ENCODE data around the gene TEX12. TPM values are rescaled to one million over a fixed set of nuclear protein-coding genes. Genes with fewer than 3 reads are reported as not detected.
A peak's percentile ranks its signal among the peaks of the same experiment; 100 is the strongest.

Gene TEX12
- polyA plus RNA-seq, 3 donors, result 0.43 TPM; not detected in 2

- Mint-ChIP-seq H3K9me3 (no peaks in the 10 kb centered on the region), H3K27me3 (ENCODE audit: low read depth in 3 of 3) (no peaks in the 10 kb centered on the region), H3K36me3 (peaks cover 23 to 35% of the 10 kb centered on the region in 2 donors), H3K27ac (no peak overlapping the region), H3K4me3 (no peak overlapping the region), H3K4me1 (no peaks in the 10 kb centered on the region)
- no peak for TF ChIP-seq CTCF (IDR thresholded peaks at IDR 0.05)
- H3K36me3 ChIP-seq (replicated peaks in 1 of 2; ENCODE audit: control insufficient read depth in 1 of 2, insufficient read depth in 2 of 2, low read length in 2 of 2), result peaks cover 33 to 75% of the 10 kb centered on the region in 2 donors
- H3K79me2 ChIP-seq (ENCODE audit: insufficient read depth, low read length), result peaks cover 4% of the 10 kb centered on the region
- no peak overlapping the region for H2AFZ ChIP-seq (ENCODE audit: insufficient read depth, low read depth, low read length, poor library complexity, severe bottlenecking)
- no peak for DNase-seq
- no peaks in the 10 kb centered on the region for H4K20me1 ChIP-seq (ENCODE audit: insufficient read depth, low read length)
- no peak overlapping the region for H3K9ac ChIP-seq (ENCODE audit: insufficient read depth, low read length, poor library complexity, severe bottlenecking)
- H3K27me3 ChIP-seq (ENCODE audit: control insufficient read depth in 2 of 2, insufficient read depth in 2 of 2, low read length in 2 of 2), result no peaks in the 10 kb centered on the region
- no peaks in the 10 kb centered on the region for H3K4me1 ChIP-seq (ENCODE audit: control insufficient read depth in 1 of 2, insufficient read depth in 2 of 2, low read length in 2 of 2)
- H3K9me3 ChIP-seq (replicated peaks in 1 of 2; ENCODE audit: control insufficient read depth in 1 of 2, insufficient read depth in 1 of 2, low read length in 2 of 2), result no peaks in the 10 kb centered on the region
- 94% methylated on average over 4 of the region's 5 CpGs for WGBS (ENCODE audit: insufficient coverage)
- H3K4me3 ChIP-seq (replicated peaks in 1 of 3; ENCODE audit: low read depth in 2 of 3, low read length in 3 of 3), result no peak overlapping the region
- H3K27ac ChIP-seq (ENCODE audit: low read depth in 1 of 2, low read length in 2 of 2), result no peak overlapping the region
- intact Hi-C loops (cut with micrococcal nuclease), result loop anchor here in 1 of 2 donors (10.0 kb wide), 1 partner anchor 216 kb away; the partner anchor contains the start of gene DIXDC1
- no peak overlapping the region for H3K4me2 ChIP-seq (replicated peaks; ENCODE audit: extremely low read depth, low read length, poor library complexity, severe bottlenecking)
Measured at GRCh38 chr11:112150517-112150916, 16.7 kb upstream of the TEX12 start.

- H3K36me3 ChIP-seq (replicated peaks in 1 of 2; ENCODE audit: control insufficient read depth in 1 of 2, insufficient read depth in 2 of 2, low read length in 2 of 2), result peaks cover 17 to 36% of the 10 kb centered on the region in 2 donors
- H3K9ac ChIP-seq (ENCODE audit: insufficient read depth, low read length, poor library complexity, severe bottlenecking), result no peak overlapping the region
- no peak overlapping the region for H3K4me3 ChIP-seq (replicated peaks in 1 of 3; ENCODE audit: low read depth in 2 of 3, low read length in 3 of 3)
- WGBS (ENCODE audit: insufficient coverage), result no CpG with 5 or more reads among the region's 5 CpGs
- no peak for TF ChIP-seq CTCF (IDR thresholded peaks at IDR 0.05)
- no peak overlapping the region for H2AFZ ChIP-seq (ENCODE audit: insufficient read depth, low read depth, low read length, poor library complexity, severe bottlenecking)
- peaks cover 26% of the 10 kb centered on the region for H3K79me2 ChIP-seq (ENCODE audit: insufficient read depth, low read length)
- H4K20me1 ChIP-seq (ENCODE audit: insufficient read depth, low read length), result no peaks in the 10 kb centered on the region
- Mint-ChIP-seq H3K4me3 (no peak overlapping the region), H3K27ac (peak overlapping the region in 2 of 7 donors; percentile 26 to 76), H3K4me1 (peaks cover 42% of the 10 kb centered on the region), H3K27me3 (ENCODE audit: low read depth in 3 of 3) (peaks cover 0 to 1% (median 1%) of the 10 kb centered on the region in 3 donors), H3K9me3 (no peaks in the 10 kb centered on the region), H3K36me3 (peaks cover 21 to 22% of the 10 kb centered on the region in 2 donors)
- intact Hi-C loops (cut with micrococcal nuclease), result loop anchor here (5.0 to 10.0 kb wide), 2 partner anchors 34 to 222 kb away; partner anchors contain the start of gene DIXDC1 (in 1 of the 2)
- H3K4me1 ChIP-seq (ENCODE audit: control insufficient read depth in 1 of 2, insufficient read depth in 2 of 2, low read length in 2 of 2), result peaks cover 36 to 44% of the 10 kb centered on the region in 2 donors
- no peak overlapping the region for H3K4me2 ChIP-seq (replicated peaks; ENCODE audit: extremely low read depth, low read length, poor library complexity, severe bottlenecking)
- H3K27ac ChIP-seq (ENCODE audit: low read depth in 1 of 2, low read length in 2 of 2), result no peak overlapping the region
- H3K9me3 ChIP-seq (replicated peaks in 1 of 2; ENCODE audit: control insufficient read depth in 1 of 2, insufficient read depth in 1 of 2, low read length in 2 of 2), result no peaks in the 10 kb centered on the region
- DNase-seq, result no peak
- no peaks in the 10 kb centered on the region for H3K27me3 ChIP-seq (ENCODE audit: control insufficient read depth in 2 of 2, insufficient read depth in 2 of 2, low read length in 2 of 2)
Measured at GRCh38 chr11:112156153-112156955, 10.8 kb upstream of the TEX12 start.

Data from CD14-positive monocyte (primary cell).